Motor neuron (in vitro differentiated cells): Measurements from ENCODE around the gene BCL2L12. TPM values are rescaled to one million over a fixed set of nuclear protein-coding genes. Genes with fewer than 3 reads are reported as not detected.
A peak's percentile ranks its signal among the peaks of the same experiment; 100 is the strongest.

Source experiments
- ATAC-seq, 8 experiments: fragments of 200-7000 bp; cut with Tn5 transposase; replicated peaks in 6 of 8; 2 replicates each; pipeline ENCODE4 v1.8.0; 2021; ENCODE audit warnings: mild to moderate bottlenecking in 8 of 8, moderate library complexity in 8 of 8
- H3K27ac ChIP-seq, 2 donors: fragments of 250-450 bp; sonication (Bioruptor Pico); 2 replicates each; pipeline ENCODE4 v1.9.0; 2021; ENCODE audit warnings: antibody characterized with exemption in 2 of 2, mild to moderate bottlenecking in 2 of 2, moderate library complexity in 1 of 2
- H3K4me1 ChIP-seq, 2 donors: fragments of 250-450 bp; sonication (Bioruptor Pico); replicated peaks in 1 of 2; 2 replicates each; pipeline ENCODE4 v1.6.1; 2021; ENCODE audit warnings: antibody characterized with exemption in 2 of 2, mild to moderate bottlenecking in 2 of 2, moderate library complexity in 1 of 2
- H3K4me3 ChIP-seq, 5 donors: fragments of 250-450 bp; sonication (Bioruptor Pico); 2 replicates each; pipeline ENCODE4 v1.9.0; 2021; ENCODE audit warnings: antibody characterized with exemption in 5 of 5, mild to moderate bottlenecking in 5 of 5, moderate library complexity in 4 of 5
- WGBS, 10 experiments: fragments of 450-650 bp; shearing (Covaris generic); methylation state at CpG; one replicate each; pipeline ENCODE4 v1.0.0; 2022; 5-methylcytosine and 5-hydroxymethylcytosine counted together
- in situ Hi-C, 9 experiments: fragments of 400-800 bp; cut with MboI; loops; one replicate each; pipeline ENCODE4 v1.15.0; 2021; ENCODE audit warnings: low sequenced_read_pairs in 9 of 9, low pct_unique_long_range_greater_than_20kb in 2 of 9; ENCODE audit not compliant: unreplicated experiment in 9 of 9
- total RNA-seq, 8 experiments: library from RNA; unstranded; fragments of 300-600 nt; gene quantifications; 2 replicates each; pipeline versions ENCODE4 v1.2.3 to v1.2.4, GENCODE V29; 2022

Gene BCL2L12
- total RNA-seq, 8 experiments from 2014 or later: 5.3 to 34.6 (median 8.2) TPM

- H3K4me3 ChIP-seq: no peak overlapping the region
- WGBS, 10 experiments: 79 to 100% (median 96%) methylated on average over 2 to 8 of the region's 13 CpGs; no CpG with 5 or more reads in 6 of the 10 experiments
- H3K27ac ChIP-seq: no peak overlapping the region
- peaks cover 17 to 22% of the 10 kb centered on the region in 2 donors for H3K4me1 ChIP-seq
- ATAC-seq: no peak
- in situ Hi-C loops: no loop called here
Measured at GRCh38 chr19:49684983-49685553, 19.3 kb downstream of the BCL2L12 start.

GRCh38 chr19:49685845-49686332, 20.2 kb downstream of the BCL2L12 start:
- H3K4me1 ChIP-seq: peaks cover 11 to 16% of the 10 kb centered on the region in 2 donors
- H3K27ac ChIP-seq: no peak overlapping the region
- no peak overlapping the region for H3K4me3 ChIP-seq
- in situ Hi-C loops: no loop called here
- 68 to 90% (median 80%) methylated on average over 1 to 7 of the region's 23 CpGs; no CpG with 5 or more reads in 5 of the 10 experiments for WGBS, 10 experiments
- ATAC-seq: no peak

GRCh38 chr19:49686503-49687088, 20.9 kb downstream of the BCL2L12 start:
- in situ Hi-C loops: no loop called here
- no peak overlapping the region for H3K27ac ChIP-seq
- no peak overlapping the region for H3K4me3 ChIP-seq
- no CpG with 5 or more reads among the region's 27 CpGs for WGBS, 10 experiments
- peaks cover 10 to 14% of the 10 kb centered on the region in 2 donors for H3K4me1 ChIP-seq
- no peak for ATAC-seq

GRCh38 chr19:49687150-49687549, 21.4 kb downstream of the BCL2L12 start:
- ATAC-seq: no peak
- Histone ChIP-seq H3K4me1 (peaks cover 10 to 16% of the 10 kb centered on the region in 2 donors), H3K4me3 (no peak overlapping the region), H3K27ac (no peak overlapping the region)
- in situ Hi-C loops: no loop called here
- WGBS, 10 experiments: no CpG with 5 or more reads among the region's 12 CpGs

- 0 to 60% (median 17%) methylated on average over 1 to 3 of the region's 26 CpGs; no CpG with 5 or more reads in 5 of the 10 experiments for WGBS, 10 experiments
- no peak for ATAC-seq
Measured at GRCh38 chr19:49687566-49688316, 22.0 kb downstream of the BCL2L12 start.

GRCh38 chr19:49688531-49689132, 22.9 kb downstream of the BCL2L12 start:
- Histone ChIP-seq H3K4me3 (no peak overlapping the region), H3K4me1 (peaks cover 16 to 20% of the 10 kb centered on the region in 2 donors), H3K27ac (no peak overlapping the region)
- in situ Hi-C loops: no loop called here
- 50 to 100% (median 79%) methylated on average over 1 to 3 of the region's 12 CpGs; no CpG with 5 or more reads in 5 of the 10 experiments for WGBS, 10 experiments
- ATAC-seq: no peak

More at GRCh38 chr19:49687566-49688316, 22.0 kb downstream of the BCL2L12 start:
- in situ Hi-C loops: no loop called here
- no peak overlapping the region for H3K4me3 ChIP-seq
- H3K27ac ChIP-seq: no peak overlapping the region
- peaks cover 14 to 20% of the 10 kb centered on the region in 2 donors for H3K4me1 ChIP-seq

- Histone ChIP-seq H3K27ac (peak within 1 kb of the TSS; percentile 92 to 98), H3K4me3 (peak within 1 kb of the TSS; percentile 48 to 55 (median 51)), H3K4me1 (peaks cover 16 to 20% of the 10 kb centered on the region in 2 donors)
- ATAC-seq: peak; percentile 8 to 37 (median 22)
- in situ Hi-C loops: no loop called here
- 13 to 48% (median 31%) methylated on average over 2 to 16 of the region's 54 CpGs; no CpG with 5 or more reads in 6 of the 10 experiments for WGBS, 10 experiments
Measured at GRCh38 chr19:49689133-49690078, 23.7 kb downstream of the BCL2L12 start, which contains the start of gene ADM5. ADM5 (plus strand) TSS chr19:49689594; CDS start chr19:49689838, 244 bp downstream.

GRCh38 chr19:49690079-49690655, 24.4 kb downstream of the BCL2L12 start:
- whole genome bisulfite sequencing, 10 experiments: 0 to 39% (median 17%) methylated on average over 1 to 13 of the region's 39 CpGs; no CpG with 5 or more reads in 7 of the 10 experiments
- Histone ChIP-seq H3K27ac (peak overlapping the region; percentile 92 to 98), H3K4me1 (peaks cover 16 to 20% of the 10 kb centered on the region in 2 donors), H3K4me3 (peak overlapping the region; percentile 48 to 55 (median 51))
- peak; percentile 0 to 20 (median 8) for ATAC-seq
- in situ Hi-C loops: no loop called here

GRCh38 chr19:49690656-49691242, 25.0 kb downstream of the BCL2L12 start, which contains the start of gene CPT1C:
CPT1C (plus strand) TSS chr19:49691116; CDS start chr19:49692253, 1,137 bp downstream.
- WGBS, 10 experiments: 0 to 3% (median 0%) methylated on average over 2 to 19 of the region's 38 CpGs; no CpG with 5 or more reads in 5 of the 10 experiments

GRCh38 chr19:49691243-49692146, 25.8 kb downstream of the BCL2L12 start:
- in situ Hi-C loops: no loop called here
- ATAC-seq: peak; percentile 30 to 84 (median 74)
- H3K4me1 ChIP-seq: peaks cover 16 to 20% of the 10 kb centered on the region in 2 donors
- peak overlapping the region; percentile 92 to 98 for H3K27ac ChIP-seq
- H3K4me3 ChIP-seq: peak overlapping the region; percentile 48 to 55 (median 51)
- 0 to 35% (median 2%) methylated on average over 1 to 15 of the region's 39 CpGs; no CpG with 5 or more reads in 5 of the 10 experiments for WGBS, 10 experiments

More at GRCh38 chr19:49690656-49691242, 25.0 kb downstream of the BCL2L12 start, which contains the start of gene CPT1C:
- peak within 1 kb of the TSS; percentile 92 to 98 for H3K27ac ChIP-seq
- peaks cover 16 to 20% of the 10 kb centered on the region in 2 donors for H3K4me1 ChIP-seq
- peak; percentile 72 to 86 (median 81) for ATAC-seq
- H3K4me3 ChIP-seq: peak within 1 kb of the TSS; percentile 48 to 55 (median 51)
- in situ Hi-C loops: no loop called here
